ENCODE results near the gene PDP2.

DNA sequence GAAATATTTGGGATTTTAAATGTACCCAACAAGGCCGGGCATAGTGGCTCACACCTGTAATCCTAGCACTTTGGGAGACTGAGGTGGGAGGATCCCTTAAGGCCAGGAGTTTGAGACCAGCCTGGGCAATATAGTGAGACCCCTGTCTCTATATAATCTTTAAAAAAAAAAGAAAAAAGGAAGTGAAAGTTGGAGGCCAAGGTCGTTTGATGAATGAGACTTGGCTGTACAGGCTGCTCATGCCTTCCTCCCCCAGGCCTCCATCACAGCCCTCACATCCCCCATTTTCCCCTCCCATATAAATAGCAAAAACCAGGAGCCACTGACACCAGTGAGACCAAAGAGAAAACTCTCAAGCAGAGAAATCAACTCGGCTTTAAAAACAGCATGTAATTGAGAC is 39.4 kb upstream of the PDP2 start:
- TF ChIP-seq, protein P1, sequence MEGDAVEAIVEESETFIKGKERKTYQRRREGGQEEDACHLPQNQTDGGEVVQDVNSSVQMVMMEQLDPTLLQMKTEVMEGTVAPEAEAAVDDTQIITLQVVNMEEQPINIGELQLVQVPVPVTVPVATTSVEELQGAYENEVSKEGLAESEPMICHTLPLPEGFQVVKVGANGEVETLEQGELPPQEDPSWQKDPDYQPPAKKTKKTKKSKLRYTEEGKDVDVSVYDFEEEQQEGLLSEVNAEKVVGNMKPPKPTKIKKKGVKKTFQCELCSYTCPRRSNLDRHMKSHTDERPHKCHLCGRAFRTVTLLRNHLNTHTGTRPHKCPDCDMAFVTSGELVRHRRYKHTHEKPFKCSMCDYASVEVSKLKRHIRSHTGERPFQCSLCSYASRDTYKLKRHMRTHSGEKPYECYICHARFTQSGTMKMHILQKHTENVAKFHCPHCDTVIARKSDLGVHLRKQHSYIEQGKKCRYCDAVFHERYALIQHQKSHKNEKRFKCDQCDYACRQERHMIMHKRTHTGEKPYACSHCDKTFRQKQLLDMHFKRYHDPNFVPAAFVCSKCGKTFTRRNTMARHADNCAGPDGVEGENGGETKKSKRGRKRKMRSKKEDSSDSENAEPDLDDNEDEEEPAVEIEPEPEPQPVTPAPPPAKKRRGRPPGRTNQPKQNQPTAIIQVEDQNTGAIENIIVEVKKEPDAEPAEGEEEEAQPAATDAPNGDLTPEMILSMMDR (conservative IDR thresholded peaks at IDR 0.05; ENCODE audit: low read depth, low read length) = no peak
- TF ChIP-seq EZH2 (IDR thresholded peaks at IDR 0.05; ENCODE audit: borderline replicate concordance, low read depth, low read length, poor library complexity, severe bottlenecking) = no peak
